Astrocyte of the spinal cord (primary cell): ENCODE data around the gene PPID.

Experiments
- DNase-seq: peaks from one replicate; pipeline ENCODE4 v3.0.0; 2011; ENCODE audit warnings: low read depth, low spot score
- H3K4me3 ChIP-seq: 2 replicates; pipeline ENCODE4 v1.5.1; 2011; ENCODE audit warnings: low read depth, mild to moderate bottlenecking, low read length, moderate library complexity
- CTCF ChIP-seq: IDR thresholded peaks from 2 replicates; pipeline ENCODE4 v1.5.1; 2012; ENCODE audit warnings: low read depth, mild to moderate bottlenecking, low read length, inconsistent platforms
- in situ Hi-C: cut with HindIII; loops from 2 replicates; pipeline ENCODE4 v1.10.0; 2017; ENCODE audit warnings: low sequenced_read_pairs

PPID gene

GRCh38 chr4:158722917-158723793 is at the start of gene PPID:
Gene PPID (minus strand): TSS chr4:158723396. CDS start chr4:158723288, 108 bp downstream.
- TF ChIP-seq CTCF, result no peak
- in situ Hi-C loops, result no loop called here
- DNase-seq, result peak; percentile 83
- peak within 1 kb of the TSS; percentile 61 for H3K4me3 ChIP-seq

DNA sequence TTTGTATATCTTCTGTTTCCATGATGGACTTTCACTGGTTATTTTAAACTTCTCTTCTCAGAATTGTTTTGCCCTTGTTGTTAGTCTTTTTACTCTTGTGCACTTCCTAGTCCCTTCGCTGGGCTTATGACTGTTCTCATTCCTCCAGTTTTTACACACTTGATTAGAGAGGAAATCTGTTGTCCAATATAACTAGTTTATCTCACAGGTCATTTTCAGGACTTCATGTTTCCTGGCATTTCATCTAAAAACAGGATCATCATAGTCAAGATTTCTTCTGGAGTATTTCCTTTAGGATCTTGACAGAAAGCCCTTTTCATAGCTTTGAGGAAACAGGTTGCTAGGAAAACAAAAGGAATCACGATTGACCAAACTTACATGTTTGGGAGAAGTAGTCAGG is 48.6 kb upstream of the PPID start:
- DNase-seq, result no peak
- in situ Hi-C loops, result no loop called here
- no peak overlapping the region for H3K4me3 ChIP-seq
- TF ChIP-seq CTCF, result no peak

DNA sequence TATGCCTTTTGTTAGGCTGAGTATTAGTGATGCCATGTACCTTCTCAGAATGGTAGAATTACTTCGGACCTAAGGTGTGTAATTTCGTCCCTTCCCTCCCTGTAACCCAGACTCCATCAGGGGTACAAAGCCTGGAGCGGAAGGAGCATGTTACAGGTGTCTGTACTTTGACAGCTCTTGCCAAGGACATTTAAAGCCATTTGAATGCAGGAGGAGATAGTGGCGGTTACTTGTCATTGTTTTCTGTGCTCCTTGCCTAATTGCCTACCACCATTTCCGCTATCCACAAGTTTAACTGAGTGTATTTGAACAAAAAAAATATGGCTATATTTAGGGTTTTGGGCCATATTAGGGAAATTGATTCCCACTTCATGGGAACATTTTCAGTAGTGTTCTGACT is 47.5 kb upstream of the PPID start:
- no peak overlapping the region for H3K4me3 ChIP-seq
- in situ Hi-C loops, result no loop called here
- no peak for TF ChIP-seq CTCF
- DNase-seq, result no peak

- DNase-seq, result no peak
- no peak for TF ChIP-seq CTCF
- H3K4me3 ChIP-seq, result peak overlapping the region; percentile 83
- in situ Hi-C loops, result no loop called here
Measured at GRCh38 chr4:158769175-158769921, 46.2 kb upstream of the PPID start.

GRCh38 chr4:158768555-158769174 is 45.5 kb upstream of the PPID start, which contains the start of gene FNIP2:
Gene FNIP2 (plus strand): TSS chr4:158769026. CDS start chr4:158769213, 187 bp downstream.
- peak within 1 kb of the TSS; percentile 83 for H3K4me3 ChIP-seq
- TF ChIP-seq CTCF, result no peak
- peak; percentile 73 for DNase-seq
- in situ Hi-C loops, result no loop called here

- no peak for DNase-seq
- no peak for TF ChIP-seq CTCF
- no peak overlapping the region for H3K4me3 ChIP-seq
- in situ Hi-C loops, result no loop called here
Measured at GRCh38 chr4:158767451-158767850, 44.3 kb upstream of the PPID start.
